GM19467 (cell line): ENCODE results near the gene NGDN.
"Not testable (repeated sequence)": the region's sequence is repeated elsewhere in the genome, so short reads cannot be mapped to it uniquely, and the experiment has no call there.

Experiments
- ATAC-seq: cut with Tn5 transposase; IDR thresholded peaks from one replicate; pipeline ENCODE4 v1.9.1; 2021; ENCODE audit warnings: mild to moderate bottlenecking, moderate library complexity; ENCODE audit not compliant: unreplicated experiment

The NGDN gene, protein sequence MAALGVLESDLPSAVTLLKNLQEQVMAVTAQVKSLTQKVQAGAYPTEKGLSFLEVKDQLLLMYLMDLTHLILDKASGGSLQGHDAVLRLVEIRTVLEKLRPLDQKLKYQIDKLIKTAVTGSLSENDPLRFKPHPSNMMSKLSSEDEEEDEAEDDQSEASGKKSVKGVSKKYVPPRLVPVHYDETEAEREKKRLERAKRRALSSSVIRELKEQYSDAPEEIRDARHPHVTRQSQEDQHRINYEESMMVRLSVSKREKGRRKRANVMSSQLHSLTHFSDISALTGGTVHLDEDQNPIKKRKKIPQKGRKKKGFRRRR

DNA sequence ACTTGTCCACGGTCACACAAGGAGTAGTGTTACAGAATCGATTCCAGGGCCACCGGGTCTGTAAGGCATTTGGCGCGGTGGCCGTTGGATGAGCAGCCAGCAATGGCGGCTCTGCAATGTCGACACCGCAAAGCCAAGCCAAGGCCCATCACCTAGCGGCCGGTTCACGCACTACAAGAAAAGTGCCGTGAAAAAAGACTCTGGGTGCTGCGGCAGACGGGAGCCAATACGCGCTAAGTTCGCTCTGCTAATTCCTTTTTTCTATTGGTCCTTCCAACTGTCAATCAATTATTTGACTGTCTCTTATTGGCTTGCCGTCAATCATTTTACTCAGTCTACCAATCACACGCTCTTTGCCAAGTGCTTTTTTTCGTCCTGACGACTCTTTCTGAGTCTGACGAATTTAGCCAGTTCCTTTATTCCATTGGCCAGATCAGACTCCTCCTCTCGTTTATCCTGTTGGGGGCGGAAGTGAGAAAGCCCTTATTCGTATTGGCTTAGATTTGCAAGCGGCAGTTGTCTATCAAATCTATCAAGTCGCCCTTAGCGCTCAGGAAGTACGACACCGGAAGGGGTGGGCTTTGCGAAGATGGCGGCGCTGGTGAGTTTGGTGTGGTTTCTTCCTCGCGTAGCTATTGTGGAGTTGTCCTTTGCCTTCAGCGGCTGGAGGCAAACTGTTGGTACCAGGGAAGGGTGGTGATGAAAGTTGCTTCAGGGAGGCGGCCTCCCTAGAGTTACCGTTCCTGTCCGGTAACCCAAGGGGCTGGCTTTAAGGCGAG is at the start of gene NGDN:
TSS of gene NGDN (plus strand) at position 577 of the 779 bp plus-strand sequence. CDS start at position 590, 13 bp downstream.
- peak; percentile 91 for ATAC-seq

DNA sequence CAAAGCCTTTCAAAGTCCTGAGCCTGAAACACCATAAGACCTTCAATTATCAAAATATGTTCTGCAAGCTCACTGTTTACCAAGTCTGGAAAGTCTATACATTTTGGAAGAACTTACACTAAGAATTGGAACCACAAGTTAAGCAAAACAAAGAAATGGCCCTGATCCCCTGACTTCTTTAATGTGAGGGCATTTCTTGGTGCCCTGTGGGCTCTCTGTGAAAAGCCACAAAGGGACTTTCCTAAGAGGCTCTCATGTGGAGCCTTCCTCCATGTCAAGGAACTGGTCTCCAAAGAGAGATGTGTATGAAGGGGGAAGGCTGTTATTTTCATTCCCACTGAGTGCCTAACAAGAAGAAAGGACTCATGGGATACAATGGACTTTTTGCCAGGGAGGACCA is 47.9 kb upstream of the NGDN start:
- ATAC-seq = no peak

DNA sequence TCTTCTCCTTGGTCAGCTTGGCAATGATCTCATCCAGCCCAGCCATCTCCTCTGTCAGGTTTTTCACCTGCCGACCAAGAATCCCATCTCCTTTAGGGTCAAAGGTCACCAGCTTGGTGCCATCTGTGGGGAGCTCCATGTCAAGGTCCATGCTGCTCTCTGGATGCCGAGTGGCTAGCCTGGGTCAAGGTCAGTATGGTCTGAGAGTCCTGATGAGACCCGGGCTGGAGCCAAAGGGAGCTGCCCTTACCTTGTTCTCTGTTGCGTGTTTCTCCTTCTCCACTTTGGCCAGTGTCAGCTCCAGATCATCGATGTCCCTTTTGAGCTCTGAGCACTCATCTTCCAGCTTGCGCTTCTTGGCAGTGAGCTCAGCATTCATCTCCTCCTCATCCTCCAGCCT is 45.8 kb upstream of the NGDN start:
- ATAC-seq = no peak

DNA sequence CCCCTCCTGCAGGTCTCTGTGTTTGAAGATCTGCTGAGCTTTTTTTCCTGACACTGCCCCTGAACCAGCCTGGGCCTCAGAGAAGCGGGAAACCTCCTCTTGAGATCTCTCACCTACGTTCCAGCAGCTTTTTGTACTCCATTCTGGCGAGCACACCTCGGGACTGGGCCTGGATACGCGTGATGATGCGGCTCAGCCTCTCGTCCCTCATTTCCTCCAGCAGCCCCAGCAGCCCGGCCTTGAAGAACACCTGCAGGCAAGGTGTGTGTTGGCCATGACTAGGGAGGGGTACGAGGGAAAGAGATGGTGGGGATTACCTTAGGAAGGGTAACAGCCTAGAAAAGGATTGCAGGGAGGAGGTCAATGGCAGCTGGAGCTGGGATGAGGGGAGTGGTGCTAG is 44.3 kb upstream of the NGDN start:
- ATAC-seq = no peak

DNA sequence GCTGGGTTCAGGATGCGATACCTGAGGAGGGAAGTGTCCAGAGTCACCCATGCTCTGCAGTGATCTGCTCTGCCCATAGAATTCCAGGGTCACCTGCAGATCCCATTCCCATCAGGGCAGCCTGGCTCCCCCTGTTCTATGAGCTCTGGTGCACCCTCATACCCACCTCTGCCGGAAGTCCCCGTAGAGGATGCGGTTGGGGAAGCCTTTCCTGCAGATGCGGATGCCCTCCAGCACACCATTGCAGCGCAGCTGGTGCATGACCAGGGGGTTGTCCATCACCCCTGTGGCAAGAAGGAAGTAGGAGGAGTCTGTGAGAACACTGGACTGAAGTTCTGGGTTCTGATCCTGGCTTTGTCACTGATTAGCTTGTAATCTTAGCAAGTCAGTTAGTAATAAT is 43.7 kb upstream of the NGDN start:
- ATAC-seq = not testable (repeated sequence)

DNA sequence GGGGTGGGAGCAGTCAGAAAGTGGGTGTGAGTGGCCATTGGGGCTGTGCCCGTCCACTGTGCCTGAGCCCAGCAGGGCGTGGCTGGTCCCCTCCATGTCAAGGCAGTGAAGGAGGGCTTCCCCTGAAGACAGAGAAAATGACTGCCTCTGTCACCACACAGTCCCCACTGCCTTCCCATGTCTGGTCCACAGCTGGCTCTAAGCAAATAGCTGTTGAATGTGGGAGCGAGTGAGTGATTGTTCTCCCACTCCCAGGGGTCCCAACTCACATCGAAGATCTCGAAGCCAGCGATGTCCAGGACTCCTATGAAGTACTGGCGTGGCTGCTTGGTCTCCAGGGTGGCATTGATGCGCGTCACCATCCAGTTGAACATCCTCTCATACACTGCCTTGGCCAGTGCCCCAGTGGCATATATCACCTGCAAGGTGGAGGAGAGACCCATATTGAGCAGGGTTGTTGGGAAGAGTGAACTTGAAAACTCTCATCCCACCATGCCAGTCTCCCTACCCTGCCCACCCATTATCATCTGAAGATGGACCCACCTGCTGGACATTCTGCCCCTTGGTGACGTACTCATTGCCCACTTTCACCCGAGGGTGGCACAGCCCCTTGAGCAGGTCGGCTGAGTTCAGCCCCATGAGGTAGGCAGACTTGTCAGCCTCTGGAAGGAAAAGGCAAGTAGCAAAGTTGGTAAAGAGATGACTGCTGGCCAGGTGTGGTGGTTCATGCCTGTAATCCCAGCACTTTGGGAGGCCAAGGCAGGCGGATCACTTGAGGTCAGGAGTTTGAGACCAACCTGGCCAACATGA is 40.6 kb upstream of the NGDN start:
- ATAC-seq = no peak

DNA sequence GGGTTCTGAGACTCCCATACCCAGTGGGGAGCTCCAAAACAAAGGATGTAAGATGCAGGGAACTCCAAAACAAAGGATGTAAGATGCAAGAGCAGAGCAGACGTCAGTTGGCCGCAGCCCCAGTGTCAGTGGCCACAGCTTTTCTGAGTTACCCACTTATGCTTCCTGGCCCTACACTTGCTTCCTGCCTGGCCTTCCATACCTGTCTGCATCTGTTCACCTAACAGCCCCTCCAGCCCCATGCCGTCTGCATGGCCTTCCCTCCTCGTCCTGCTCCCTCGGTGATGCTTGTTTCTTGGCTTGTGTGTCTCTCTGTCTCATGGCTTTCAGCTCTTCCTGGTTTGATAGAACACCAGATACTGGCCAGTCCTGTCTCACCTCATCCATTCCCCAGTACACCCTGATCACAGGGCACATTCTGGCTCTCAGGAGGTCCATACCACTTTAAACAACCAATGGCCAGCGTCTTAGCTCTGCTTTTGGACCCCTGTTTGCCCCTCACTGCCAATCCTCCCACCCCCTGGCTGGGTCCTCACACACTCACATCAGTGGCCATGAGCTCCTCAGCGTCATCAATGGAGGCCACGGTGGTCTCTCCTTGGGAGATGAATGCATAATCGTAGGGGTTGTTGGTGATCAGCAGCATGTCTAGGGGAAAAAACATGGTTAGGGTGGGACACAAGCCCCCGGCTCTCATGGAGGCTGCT is 39.3 kb upstream of the NGDN start:
- ATAC-seq = no peak

DNA sequence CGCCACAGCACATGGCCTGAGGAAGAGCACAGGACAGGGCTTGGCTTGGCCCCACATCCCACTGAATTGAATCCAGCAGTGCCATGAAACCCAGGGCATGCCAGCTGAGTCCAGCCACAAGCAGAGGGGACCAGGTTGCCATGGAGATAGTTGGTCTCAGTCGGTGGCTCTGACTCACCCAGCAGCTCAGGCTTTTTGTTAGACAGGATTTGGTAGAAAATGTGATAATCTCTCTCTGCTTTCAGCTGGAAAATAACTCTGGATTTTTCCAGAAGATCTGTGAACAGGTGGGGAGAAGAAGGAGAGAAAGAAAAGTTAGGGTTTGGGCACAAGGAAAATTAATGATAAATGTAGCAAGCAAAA is 38.8 kb upstream of the NGDN start:
- ATAC-seq = no peak

DNA sequence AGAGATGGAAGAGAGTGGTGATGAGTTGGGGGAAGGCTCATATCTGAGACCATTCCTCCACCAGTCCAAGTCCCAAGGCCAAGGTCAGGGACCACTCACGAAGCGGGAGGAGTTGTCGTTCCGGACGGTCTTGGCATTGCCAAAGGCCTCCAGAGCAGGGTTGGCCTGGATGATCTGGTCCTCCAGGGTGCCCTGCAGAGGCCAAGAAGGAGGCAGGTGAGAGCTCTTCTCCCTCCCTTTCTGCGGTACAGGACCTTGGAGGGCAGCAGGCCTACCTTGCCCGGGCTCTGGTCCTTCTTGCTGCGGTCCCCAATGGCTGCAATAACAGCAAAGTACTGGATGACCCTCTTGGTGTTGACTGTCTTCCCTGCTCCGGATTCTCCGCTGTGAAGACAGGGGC is 38.0 kb upstream of the NGDN start:
- ATAC-seq = no peak

DNA sequence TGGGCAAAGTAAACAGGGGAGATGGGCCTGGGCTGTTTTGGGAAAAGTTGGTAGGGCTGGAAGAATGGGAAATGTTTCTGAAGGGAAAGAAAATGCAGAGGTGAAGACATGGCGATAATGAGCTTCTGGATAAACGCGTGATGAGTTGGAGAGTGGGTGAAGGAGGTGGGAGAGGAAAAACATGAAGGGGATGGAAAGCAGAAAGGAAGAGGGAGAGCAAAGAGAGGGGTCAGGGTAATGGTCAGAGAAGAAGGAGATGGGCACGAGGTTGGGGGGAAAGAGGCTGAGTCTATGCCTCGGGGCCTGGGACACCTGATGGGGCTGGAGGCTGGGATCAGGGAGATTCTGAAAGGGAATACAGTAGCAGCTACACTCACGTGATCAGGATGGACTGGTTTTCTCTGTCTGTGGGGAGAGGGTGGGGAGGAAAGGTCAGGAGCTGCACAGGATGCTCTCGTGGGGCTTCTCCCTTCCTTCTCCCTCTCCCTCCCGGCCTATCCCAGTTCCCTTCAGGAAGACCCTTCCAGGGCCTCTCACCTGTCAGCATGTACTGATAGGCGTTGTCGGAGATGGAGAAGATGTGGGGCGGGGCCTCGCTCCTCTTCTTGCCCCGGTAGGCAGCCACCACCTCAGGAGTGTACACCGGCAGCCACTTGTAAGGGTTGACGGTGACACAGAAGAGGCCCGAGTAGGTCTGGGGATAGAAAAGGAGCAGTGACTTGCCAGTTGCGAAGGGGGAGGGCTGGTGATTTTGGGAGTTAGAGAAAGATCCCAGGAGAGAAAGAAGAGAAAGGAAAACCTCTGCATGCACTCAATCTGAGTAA is 37.2 kb upstream of the NGDN start:
- no peak for ATAC-seq

DNA sequence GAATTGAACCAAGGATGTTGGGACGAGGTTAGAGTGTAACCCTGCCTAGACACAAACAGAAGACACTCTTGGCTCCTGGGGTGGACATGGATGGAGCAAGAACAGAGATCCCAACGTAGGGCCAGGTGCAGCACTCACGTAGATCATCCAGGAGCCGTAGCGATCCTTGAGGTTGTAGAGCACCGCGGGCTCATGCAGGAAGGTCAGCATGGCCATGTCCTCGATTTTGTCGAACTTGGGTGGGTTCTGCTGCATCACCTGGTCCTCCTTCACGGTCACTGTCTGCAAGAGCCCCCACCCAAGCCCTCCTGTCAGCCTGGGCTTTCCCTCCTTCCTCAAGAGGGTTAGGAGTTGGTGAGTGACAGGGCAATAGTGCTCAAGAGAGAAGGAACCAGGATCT is 36.6 kb upstream of the NGDN start:
- no peak for ATAC-seq

DNA sequence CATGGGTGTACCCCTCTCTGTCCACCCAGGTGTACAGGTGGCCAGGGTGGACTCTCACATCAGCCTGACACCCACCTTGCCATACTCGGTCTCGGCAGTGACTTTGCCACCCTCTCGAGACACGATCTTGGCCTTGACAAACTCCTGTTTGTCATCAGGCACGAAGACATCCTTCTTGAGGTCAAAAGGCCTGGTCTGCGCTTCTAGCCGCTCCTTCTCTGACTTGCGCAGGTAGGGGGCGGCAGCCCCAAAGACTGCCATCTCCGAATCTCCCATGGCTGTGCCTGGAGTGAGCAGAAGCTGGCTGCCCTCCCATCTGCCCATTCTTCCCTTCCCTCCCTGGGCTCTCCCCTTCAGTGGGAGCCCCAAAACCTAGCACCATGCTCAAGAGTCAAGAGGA is 36.0 kb upstream of the NGDN start:
- no peak for ATAC-seq

DNA sequence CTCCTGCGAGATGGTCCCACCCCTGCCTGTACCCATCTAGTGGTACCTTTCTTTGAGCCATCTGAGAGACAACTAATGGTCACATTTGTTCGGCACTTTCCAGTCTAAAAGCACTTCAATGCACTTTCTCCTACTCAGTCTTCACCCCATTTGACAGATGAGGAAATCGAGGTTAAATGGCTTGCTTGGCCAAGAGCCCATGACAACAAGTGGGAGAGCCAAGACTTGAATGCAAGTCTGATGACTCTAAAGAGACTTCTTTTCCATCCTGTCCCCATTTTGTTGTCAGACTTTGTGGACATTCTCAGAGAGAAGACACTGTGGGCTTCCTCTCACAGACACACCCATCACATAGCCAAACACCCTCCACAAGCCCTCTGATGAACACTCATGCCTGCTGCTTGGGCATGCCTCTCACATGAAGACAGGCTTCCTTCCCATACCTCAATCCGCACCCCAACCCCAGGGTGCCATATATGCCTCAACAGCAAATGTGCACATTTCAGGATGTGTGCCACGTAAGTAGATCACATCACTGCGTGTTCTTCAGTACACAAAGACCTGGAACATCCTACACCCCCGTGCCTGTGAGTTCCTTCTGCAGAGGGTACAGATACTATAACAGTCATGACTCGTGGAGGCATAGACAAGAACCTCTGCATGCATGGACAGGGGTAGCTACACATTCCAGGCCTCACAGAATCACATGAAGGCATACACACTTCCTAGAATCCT is 34.8 kb upstream of the NGDN start:
- no peak for ATAC-seq

DNA sequence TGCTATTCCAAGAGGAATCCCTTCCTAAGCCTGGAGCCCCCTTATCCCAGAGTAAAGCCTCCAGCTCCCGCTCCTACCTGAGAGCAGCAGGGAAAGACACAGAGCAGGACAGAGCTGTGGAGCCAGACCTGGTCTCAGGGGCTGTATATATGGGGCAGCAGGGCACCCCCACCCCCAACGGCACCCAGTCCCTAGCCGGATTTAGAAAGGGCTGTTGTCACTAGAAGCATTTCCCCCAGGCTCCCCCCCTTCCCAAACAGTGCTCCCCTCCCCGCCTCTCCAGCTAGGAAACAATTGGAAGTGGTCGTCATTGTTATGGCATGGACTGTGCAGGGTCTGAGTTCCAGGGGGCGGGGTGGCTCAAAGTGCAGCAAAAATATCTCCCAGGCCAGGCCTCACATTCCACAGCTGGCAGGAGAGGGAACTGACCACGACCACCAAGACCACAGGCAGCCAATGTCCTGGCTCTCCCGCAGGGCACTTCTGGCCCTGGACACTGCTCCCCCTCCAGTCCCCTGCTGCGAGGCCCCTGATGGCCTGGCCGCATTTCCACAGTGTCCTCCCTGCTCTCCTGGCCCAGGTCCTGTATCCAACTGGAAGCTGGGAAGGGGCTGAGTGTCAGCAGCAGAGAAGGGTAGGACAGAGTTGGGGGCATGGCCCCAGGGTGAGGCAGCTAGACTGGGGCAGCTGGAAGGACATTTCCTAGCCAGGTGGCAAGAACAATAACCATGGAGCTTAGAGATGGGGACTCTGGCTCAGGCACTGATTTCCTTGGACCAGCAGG is 33.8 kb upstream of the NGDN start, which contains the start of gene MYH7:
TSS of gene MYH7 (minus strand) at position 118 of the 784 bp plus-strand sequence. CDS start 1,928 bp downstream, outside the sequence.
- no peak for ATAC-seq

DNA sequence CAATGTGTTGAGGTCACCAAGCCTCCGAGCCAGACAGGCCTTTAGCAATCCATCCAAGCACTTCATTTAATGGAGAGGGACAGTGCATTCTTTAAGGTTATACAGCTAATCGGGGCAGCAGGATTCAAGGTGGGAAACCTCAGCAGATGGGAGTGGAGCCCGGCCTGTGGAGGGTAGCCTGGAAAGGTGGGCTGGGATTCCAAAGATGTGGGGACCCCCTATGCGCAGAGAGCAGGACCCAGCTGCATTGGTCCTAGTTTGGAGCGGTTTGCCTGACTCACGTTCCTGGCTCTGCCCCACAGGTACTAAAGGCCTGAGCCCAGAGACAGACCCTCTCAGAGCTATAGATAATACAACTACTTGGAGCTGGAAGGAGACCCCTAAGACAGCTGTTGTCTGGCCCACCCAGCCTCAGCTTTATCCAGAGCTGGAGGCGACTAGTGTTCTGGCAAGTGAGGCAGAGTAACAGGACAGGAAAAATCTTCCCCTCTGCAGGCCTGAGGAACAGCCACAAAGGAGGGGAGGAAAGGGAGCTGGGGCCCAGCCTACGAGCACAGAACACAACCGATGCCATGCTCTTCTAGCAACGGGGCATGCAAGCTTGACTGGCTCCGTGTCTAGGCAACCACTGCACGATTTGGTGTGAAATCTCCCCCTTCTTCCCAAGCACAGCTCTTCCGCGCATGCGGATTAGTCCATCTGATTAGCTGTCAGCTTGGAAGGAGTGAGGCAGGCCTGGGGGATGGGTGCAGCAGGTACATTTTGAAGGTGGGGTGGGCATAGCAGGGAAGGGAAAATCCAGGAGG is 33.0 kb upstream of the NGDN start:
- ATAC-seq = no peak

DNA sequence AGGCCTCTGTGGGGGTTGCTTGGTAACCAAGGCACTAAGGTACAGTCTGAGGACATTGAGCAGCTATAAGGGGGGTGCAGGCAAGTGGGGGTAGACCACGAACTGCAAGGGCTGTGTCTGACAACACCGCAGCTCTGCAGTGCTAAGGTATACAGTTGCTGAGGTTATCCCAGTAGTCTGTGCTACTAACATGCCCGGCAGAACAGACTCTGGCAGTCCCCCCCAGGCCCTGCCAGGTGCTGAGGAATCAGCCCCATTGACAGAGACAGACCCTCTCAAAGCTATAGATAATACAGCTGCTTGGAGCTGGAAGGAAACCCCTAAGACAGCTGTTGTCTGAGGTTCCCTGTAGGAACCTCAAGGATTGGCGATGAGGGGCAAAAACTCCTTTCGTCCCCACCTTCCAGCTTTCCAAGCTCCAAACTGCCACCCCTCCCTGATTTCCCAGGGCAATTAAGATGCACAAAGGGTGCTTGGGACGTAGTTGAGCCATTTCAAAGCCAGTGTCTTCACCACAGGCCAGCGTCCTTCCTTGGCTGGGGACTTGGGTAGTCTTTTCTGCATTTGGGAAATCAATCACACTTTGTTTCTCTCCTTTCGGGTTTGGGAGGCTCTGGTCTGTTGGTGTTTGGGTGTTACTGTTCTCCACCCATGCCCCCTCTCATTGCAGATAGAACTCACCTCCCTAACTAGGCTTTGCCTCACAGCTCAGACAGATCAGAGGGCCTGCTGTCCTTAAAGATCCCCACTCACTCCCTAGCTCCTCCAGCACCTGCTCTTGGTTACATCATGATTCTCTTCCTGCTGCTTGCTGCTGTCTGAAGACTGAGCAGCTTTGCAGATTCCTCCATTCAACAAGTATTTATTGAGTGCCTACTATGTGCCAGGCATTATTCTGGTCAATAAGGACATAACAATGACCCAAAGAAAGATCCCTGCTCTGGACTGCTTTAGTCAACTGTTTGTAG is 32.1 kb upstream of the NGDN start:
- no peak for ATAC-seq
